Measurements from ENCODE around the gene RASGRP2. TPM values are rescaled to one million over a fixed set of nuclear protein-coding genes. Genes with fewer than 3 reads are reported as not detected.
A peak's percentile ranks its signal among the peaks of the same experiment; 100 is the strongest.

RASGRP2 gene
- total RNA-seq, 2 experiments from 2014 or later = 668 to 672 TPM

DNA sequence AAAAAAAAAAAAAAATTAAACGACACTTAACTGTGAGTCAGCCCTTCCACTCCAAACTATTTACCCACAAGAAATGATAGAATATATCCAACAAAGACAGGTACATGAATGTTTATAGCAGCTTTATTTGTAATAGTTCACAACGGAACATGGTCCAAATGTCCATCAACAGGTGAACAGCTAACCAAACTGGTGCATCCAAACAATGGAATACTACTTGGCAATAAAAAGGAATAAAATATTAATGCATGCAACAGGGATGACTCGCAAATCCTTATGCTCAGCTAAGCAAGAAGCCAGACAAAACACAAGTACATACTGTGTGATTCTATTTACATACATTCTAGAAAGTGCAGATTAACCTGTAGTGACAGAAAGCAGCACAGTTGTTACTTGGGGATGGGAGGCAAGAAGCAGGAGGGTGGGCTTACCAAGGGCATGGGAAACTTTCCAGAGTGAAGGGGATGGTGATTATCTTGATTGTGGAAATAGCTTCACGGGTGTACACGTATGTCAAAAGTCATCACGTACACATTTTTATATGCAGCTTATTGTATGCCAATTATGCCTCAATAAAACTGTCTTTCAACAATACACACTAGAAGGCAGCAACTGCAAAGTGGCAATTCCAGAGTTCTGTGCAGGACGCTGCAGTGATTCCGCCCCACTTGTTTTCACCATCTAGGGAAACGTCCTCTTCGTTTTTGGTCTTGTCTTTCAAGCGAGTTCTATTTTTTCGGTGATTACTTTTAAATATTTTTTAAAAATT lies 41.1 kb upstream of the RASGRP2 start:
- ChIA-PET POLR2A (interaction anchor here (1.2 to 3.5 kb wide), 4 partner anchors 10 to 40 kb away, joined by 3 to 13 read pairs (median 4); partner anchors contain the start of gene RASGRP2), CTCF (interaction anchor here (0.7 to 1.1 kb wide), 2 partner anchors 59 to 93 kb away, joined by 3 read pairs; partner anchors contain the start of gene CDC42BPG)
- H3K4me1 Mint-ChIP-seq (ENCODE audit: low read depth) = peaks cover 29% of the 10 kb centered on the region
- peaks cover 23% of the 10 kb centered on the region for H3K36me3 Mint-ChIP-seq (ENCODE audit: low read depth)
- Histone ChIP-seq H3K27ac (ENCODE audit: low read depth in 1 of 2, low read length in 2 of 2) (no peak overlapping the region), H3K9me3 (ENCODE audit: control insufficient read depth in 1 of 2, insufficient read depth in 1 of 2, low read length in 2 of 2) (no peaks in the 10 kb centered on the region), H3K27me3 (ENCODE audit: control insufficient read depth in 1 of 2, insufficient read depth in 2 of 2, low read length in 2 of 2) (no peaks in the 10 kb centered on the region), H3K36me3 (ENCODE audit: insufficient read depth, low read length) (peaks cover 20% of the 10 kb centered on the region), H3K4me3 (ENCODE audit: low read length) (no peak overlapping the region), H3K4me1 (ENCODE audit: insufficient read depth, low read length) (peaks cover 25% of the 10 kb centered on the region)
- DNase-seq = no peak
- no peak for ATAC-seq (ENCODE audit: poor library complexity)
- TF ChIP-seq, protein P1, sequence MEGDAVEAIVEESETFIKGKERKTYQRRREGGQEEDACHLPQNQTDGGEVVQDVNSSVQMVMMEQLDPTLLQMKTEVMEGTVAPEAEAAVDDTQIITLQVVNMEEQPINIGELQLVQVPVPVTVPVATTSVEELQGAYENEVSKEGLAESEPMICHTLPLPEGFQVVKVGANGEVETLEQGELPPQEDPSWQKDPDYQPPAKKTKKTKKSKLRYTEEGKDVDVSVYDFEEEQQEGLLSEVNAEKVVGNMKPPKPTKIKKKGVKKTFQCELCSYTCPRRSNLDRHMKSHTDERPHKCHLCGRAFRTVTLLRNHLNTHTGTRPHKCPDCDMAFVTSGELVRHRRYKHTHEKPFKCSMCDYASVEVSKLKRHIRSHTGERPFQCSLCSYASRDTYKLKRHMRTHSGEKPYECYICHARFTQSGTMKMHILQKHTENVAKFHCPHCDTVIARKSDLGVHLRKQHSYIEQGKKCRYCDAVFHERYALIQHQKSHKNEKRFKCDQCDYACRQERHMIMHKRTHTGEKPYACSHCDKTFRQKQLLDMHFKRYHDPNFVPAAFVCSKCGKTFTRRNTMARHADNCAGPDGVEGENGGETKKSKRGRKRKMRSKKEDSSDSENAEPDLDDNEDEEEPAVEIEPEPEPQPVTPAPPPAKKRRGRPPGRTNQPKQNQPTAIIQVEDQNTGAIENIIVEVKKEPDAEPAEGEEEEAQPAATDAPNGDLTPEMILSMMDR (IDR thresholded peaks at IDR 0.05) = no peak
- intact Hi-C loops (cut with DNase I, micrococcal nuclease) = loop anchor here (5.0 to 10.0 kb wide), 4 partner anchors 57 to 332 kb away; partner anchors contain the start of genes CDC42BPG (in 1 of the 2) and ZNHIT2 (in 1 of the 2)
- no peaks in the 10 kb centered on the region for H3K27me3 Mint-ChIP-seq
- no peaks in the 10 kb centered on the region for H3K9me3 Mint-ChIP-seq
- peak overlapping the region; percentile 62 for H3K27ac Mint-ChIP-seq
- H3K4me3 Mint-ChIP-seq = no peak overlapping the region

DNA sequence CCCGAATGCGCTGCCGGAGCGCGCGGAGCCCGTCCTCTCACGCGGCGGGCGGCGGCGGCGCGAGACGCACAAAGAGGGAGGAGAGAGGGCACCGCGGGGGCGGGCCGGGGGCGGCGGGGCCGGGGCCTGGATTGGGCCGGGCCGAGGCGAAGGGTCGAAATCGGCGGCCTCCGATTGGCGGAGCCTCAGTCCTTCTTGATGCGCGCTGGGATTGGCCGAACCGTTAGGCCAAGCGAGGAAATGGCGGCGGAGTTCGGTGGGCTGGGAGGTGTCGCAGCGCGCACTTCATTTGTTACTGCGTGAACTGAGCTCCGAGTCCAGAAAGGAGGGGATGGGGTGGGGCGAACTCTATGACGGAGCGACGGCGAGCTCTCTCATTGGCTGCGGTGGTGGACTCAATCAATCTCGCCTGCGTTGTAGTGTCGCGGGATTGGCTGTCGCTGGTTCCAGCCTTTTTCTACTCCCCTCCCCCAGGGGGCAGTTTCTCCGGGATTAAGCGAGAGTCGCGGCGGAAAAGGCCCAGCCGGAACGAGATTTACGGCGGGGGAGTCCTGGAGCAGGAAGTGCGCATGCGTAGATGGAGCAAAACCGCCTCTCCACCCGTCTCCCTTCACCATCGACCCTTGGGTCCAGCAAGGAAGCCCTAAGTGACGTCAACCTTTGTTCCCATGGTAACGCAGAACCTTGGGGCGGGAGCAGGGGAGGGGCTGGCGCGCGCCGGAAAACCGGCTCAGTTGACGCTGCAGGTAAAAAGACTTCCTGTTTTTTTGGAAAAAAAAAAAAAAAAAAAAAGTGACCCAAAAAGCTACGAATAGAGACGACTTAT lies 34.7 kb upstream of the RASGRP2 start, which contains the start of gene SF1:
TSS of gene SF1 (minus strand) at position 70 of the 826 bp plus-strand sequence. CDS start 150 bp downstream, outside the sequence.
- H3K4me1 Mint-ChIP-seq (ENCODE audit: low read depth) = peaks cover 70% of the 10 kb centered on the region
- Histone ChIP-seq H3K27ac (ENCODE audit: low read depth in 1 of 2, low read length in 2 of 2) (peak within 1 kb of the TSS; percentile 94 to 98), H3K27me3 (ENCODE audit: control insufficient read depth in 1 of 2, insufficient read depth in 2 of 2, low read length in 2 of 2) (no peaks in the 10 kb centered on the region), H3K9me3 (ENCODE audit: control insufficient read depth in 1 of 2, insufficient read depth in 1 of 2, low read length in 2 of 2) (no peaks in the 10 kb centered on the region), H3K36me3 (ENCODE audit: insufficient read depth, low read length) (peaks cover 37% of the 10 kb centered on the region), H3K4me3 (ENCODE audit: low read length) (peak within 1 kb of the TSS; percentile 74), H3K4me1 (ENCODE audit: insufficient read depth, low read length) (peaks cover 52% of the 10 kb centered on the region)
- H3K9me3 Mint-ChIP-seq = no peaks in the 10 kb centered on the region
- ChIA-PET POLR2A (interaction anchor here (0.5 to 11.6 kb wide), 66 partner anchors 9 to 1938 kb away, joined by 3 to 596 read pairs (median 5); partner anchors contain the start of genes CCDC88B, CDC42BPG, EHD1 and FAM89B), CTCF (interaction anchor here (0.7 to 1.4 kb wide), 7 partner anchors 10 to 339 kb away, joined by 3 to 8 read pairs (median 4); partner anchors contain the start of genes RASGRP2 and ZNHIT2)
- H3K4me3 Mint-ChIP-seq = peak within 1 kb of the TSS; percentile 95
- H3K27ac Mint-ChIP-seq = peak within 1 kb of the TSS; percentile 99
- DNase-seq = peak; percentile 96 to 100 (median 98)
- intact Hi-C loops (cut with DNase I, micrococcal nuclease) = loop anchor here (1.0 to 10.0 kb wide), 5 partner anchors 32 to 99 kb away; partner anchors contain the start of genes RASGRP2 (in 2 of the 2), EHD1 (in 1 of the 2) and MEN1 (in 1 of the 2)
- TF ChIP-seq, protein P1 (IDR thresholded peaks at IDR 0.05) = no peak
- H3K36me3 Mint-ChIP-seq (ENCODE audit: low read depth) = peaks cover 49% of the 10 kb centered on the region
- H3K27me3 Mint-ChIP-seq = no peaks in the 10 kb centered on the region
- peak; percentile 81 for ATAC-seq (ENCODE audit: poor library complexity)

DNA sequence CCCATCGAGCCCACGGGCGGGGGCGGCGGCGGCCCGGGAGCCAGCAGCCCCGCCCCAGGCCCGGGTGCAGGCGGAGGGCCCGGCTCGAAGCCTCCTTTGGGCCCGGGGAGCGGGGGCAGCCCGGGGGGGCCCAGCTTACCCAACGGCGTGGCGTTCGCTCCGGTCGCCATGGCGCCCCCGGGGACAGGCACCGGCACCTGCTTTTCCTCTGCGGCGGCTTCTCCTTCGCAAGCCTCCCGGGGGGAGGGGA lies 34.2 kb upstream of the RASGRP2 start:
- Histone ChIP-seq H3K9me3 (ENCODE audit: control insufficient read depth in 1 of 2, insufficient read depth in 1 of 2, low read length in 2 of 2) (no peaks in the 10 kb centered on the region), H3K4me1 (ENCODE audit: insufficient read depth, low read length) (peaks cover 57% of the 10 kb centered on the region), H3K27me3 (ENCODE audit: control insufficient read depth in 1 of 2, insufficient read depth in 2 of 2, low read length in 2 of 2) (no peaks in the 10 kb centered on the region), H3K36me3 (ENCODE audit: insufficient read depth, low read length) (peaks cover 43% of the 10 kb centered on the region), H3K27ac (ENCODE audit: low read depth in 1 of 2, low read length in 2 of 2) (peak overlapping the region; percentile 94 to 98), H3K4me3 (ENCODE audit: low read length) (peak overlapping the region; percentile 59)
- DNase-seq (no peak), ATAC-seq (ENCODE audit: poor library complexity) (no peak)
- intact Hi-C loops (cut with DNase I, micrococcal nuclease) = loop anchor here (1.0 to 10.0 kb wide), 5 partner anchors 33 to 99 kb away; partner anchors contain the start of genes RASGRP2 (in 2 of the 2), EHD1 (in 1 of the 2) and MEN1 (in 1 of the 2)
- Mint-ChIP-seq H3K27me3 (no peaks in the 10 kb centered on the region), H3K36me3 (ENCODE audit: low read depth) (peaks cover 55% of the 10 kb centered on the region), H3K27ac (peak overlapping the region; percentile 99), H3K9me3 (no peaks in the 10 kb centered on the region), H3K4me3 (peak overlapping the region; percentile 93), H3K4me1 (ENCODE audit: low read depth) (peaks cover 75% of the 10 kb centered on the region)
- CTCF ChIA-PET = interaction anchor here (0.7 to 1.4 kb wide), 7 partner anchors 10 to 339 kb away, joined by 3 to 8 read pairs (median 4); partner anchors contain the start of genes RASGRP2 and ZNHIT2
- TF ChIP-seq, protein P1 (IDR thresholded peaks at IDR 0.05) = no peak
- POLR2A ChIA-PET = interaction anchor here (0.6 to 11.6 kb wide), 54 partner anchors 9 to 1937 kb away, joined by 3 to 596 read pairs (median 6); partner anchors contain the start of genes CCDC88B, CDC42BPG, EHD1 and FAU

Data from CD4-positive, alpha-beta T cell (primary cell).